HG03095 (cell line): ENCODE measurements around the gene NLGN2.
A peak's percentile ranks its signal among the peaks of the same experiment; 100 is the strongest.
"Not testable (repeated sequence)": the region's sequence is repeated elsewhere in the genome, so short reads cannot be mapped to it uniquely, and the experiment has no call there.

ENCODE experiments used
- ATAC-seq: cut with Tn5 transposase; IDR thresholded peaks from one replicate; pipeline ENCODE4 v1.9.1; 2021; ENCODE audit warnings: moderate library complexity; ENCODE audit not compliant: unreplicated experiment

Gene NLGN2

GRCh38 chr17:7407485-7408251, at the start of gene NLGN2:
Gene NLGN2, plus strand, starts transcription at chr17:7407845. Its CDS starts 411 bp downstream, at chr17:7408256.
- no peak for ATAC-seq

- no peak for ATAC-seq
These were observed 45.7 kb upstream of the NLGN2 start for GRCh38 chr17:7361906-7362305.

- ATAC-seq: no peak
These were observed 44.3 kb upstream of the NLGN2 start for GRCh38 chr17:7363311-7363710.

- not testable (repeated sequence) for ATAC-seq
These were observed 41.7 kb upstream of the NLGN2 start for GRCh38 chr17:7365963-7366362.

- no peak for ATAC-seq
These were observed 40.6 kb upstream of the NLGN2 start for GRCh38 chr17:7367083-7367482.

- ATAC-seq: no peak
These were observed 39.6 kb upstream of the NLGN2 start for GRCh38 chr17:7367918-7368598.

GRCh38 chr17:7368599-7368994, 39.0 kb upstream of the NLGN2 start:
- ATAC-seq: not testable (repeated sequence)

- ATAC-seq: no peak
These were observed 37.8 kb upstream of the NLGN2 start for GRCh38 chr17:7369825-7370224.

- ATAC-seq: no peak
These were observed 36.8 kb upstream of the NLGN2 start for GRCh38 chr17:7370853-7371252.

GRCh38 chr17:7374353-7374752, 33.3 kb upstream of the NLGN2 start:
- no peak for ATAC-seq

- ATAC-seq: no peak
These were observed 28.5 kb upstream of the NLGN2 start for GRCh38 chr17:7379134-7379533.

GRCh38 chr17:7380321-7380720, 27.3 kb upstream of the NLGN2 start:
- ATAC-seq: no peak

GRCh38 chr17:7380855-7381683, 26.6 kb upstream of the NLGN2 start, which contains the start of gene TNK1:
Gene TNK1, plus strand, starts transcription at chr17:7381089. Its CDS starts 1,838 bp downstream, at chr17:7382927.
- ATAC-seq: no peak

- no peak for ATAC-seq
These were observed 24.7 kb upstream of the NLGN2 start for GRCh38 chr17:7382901-7383300.

- ATAC-seq: no peak
These were observed 24.3 kb upstream of the NLGN2 start for GRCh38 chr17:7383371-7383741.

GRCh38 chr17:7383742-7384488, 23.7 kb upstream of the NLGN2 start:
- peak; percentile 54 for ATAC-seq

GRCh38 chr17:7384489-7385081, 23.1 kb upstream of the NLGN2 start:
- no peak for ATAC-seq

GRCh38 chr17:7388856-7389255, 18.8 kb upstream of the NLGN2 start:
- no peak for ATAC-seq

- ATAC-seq: no peak
These were observed 17.4 kb upstream of the NLGN2 start for GRCh38 chr17:7389924-7390910.
